ENCODE measurements around the gene AGBL4.

The AGBL4 gene

DNA sequence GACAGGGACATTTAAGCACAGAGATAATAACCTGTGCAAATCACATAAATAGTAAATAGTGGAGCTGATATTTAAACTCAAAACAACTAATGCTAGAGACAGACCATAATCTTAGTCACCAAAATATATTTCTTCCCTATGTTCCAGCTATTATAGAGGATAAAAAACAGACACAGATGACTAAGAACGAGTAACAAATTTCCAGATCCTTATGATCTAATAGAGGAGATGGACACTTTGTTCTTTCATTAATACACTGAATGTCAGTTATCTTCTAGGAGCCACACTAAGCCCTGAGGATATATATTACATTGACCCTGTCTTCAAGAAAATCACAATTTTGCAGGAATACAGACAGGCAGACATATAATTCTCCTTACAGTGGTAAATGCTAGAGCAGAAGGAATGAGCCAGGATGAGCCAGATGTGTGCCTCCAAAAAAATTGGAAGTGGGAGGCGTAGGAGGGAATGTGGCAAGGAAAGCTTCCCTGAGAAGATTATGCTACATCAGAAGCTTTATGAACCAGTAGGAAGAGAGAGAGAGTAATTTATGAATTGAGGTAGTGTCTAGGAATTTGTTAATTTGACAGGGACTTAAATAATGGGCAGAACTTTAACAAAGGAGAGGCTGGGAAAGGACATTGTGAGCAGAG lies 851.7 kb downstream of the AGBL4 start:
- no peak for DNase-seq

DNA sequence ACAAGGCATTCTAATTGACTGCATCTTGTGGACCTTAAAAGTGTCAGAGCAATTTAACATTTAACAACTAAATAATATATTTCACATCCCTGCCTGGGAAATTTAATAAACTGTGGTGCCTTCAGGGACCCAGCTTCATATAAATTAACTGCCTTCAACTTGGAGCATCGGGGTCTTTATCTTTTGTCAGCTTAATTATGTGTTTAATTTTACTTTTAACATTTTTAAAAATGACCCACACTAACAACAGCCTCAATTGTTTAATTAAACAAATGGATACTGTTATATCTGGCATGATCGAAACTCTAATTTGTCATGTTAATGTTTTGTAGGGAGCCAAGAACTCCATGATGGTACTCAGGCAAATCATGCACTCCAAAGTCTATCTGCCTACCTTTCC lies 857.7 kb downstream of the AGBL4 start:
- no peak for DNase-seq

DNA sequence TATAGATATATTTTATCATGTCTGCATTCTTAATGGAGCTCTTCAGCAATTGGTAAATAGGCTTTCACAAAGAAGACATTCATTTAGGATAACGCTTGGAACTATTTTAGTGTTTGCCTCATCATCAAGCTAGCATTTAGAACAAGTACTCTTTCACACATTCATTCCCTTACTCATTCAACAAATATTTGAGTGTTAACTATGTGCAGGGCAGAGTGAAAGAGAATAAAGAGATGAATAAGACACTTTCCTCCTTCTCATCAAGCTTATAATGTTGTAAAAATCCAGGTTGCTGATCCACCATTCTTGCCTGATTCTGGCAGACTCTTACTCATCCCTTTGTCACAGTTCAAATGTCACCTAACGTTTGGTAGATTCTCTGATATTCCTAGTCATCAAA lies 860.7 kb downstream of the AGBL4 start:
- DNase-seq = no peak

DNA sequence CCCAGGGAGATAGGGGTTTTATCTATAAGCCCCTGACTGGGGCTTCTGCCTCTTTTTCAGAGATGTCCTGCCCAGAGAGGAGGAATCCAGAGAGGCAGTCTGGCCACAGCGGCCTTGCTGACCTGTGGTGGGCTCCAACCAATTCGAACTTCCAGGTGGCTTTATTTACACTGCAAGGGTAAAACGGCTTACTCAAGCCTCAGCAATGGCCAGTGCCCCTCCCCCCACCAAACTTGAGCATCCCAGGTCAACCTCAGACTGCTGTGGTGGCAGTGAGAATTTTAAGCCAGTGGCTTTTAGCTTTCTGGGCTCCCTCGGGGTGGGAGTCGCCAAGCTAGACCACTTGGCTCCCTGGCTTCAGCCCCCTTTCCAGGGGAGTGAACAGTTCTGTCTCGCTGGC lies 863.1 kb downstream of the AGBL4 start:
- no peak for DNase-seq

DNA sequence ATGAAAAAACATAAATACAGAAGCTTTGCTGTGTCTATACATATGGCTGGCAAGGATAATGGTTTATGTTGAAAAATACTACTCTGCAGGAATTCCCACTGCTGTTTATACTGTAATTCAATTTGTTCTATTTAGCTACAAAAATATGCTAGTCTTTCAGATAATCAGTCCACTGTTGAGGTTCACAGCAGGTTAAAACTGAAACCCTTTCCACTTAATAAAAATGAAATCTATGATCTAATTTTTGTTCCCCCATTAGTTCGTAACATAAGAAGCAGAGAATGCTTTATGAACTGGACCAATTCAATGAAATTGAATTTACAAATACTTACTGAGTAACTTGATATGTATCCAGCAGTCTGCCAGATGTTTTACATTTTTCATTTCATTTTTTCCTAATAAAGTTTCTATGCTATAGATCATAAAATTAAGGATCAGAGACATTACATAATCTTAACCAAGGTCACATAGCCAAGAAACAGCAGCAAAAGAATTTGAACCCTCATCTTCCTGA lies 887.0 kb downstream of the AGBL4 start:
- DNase-seq = no peak

DNA sequence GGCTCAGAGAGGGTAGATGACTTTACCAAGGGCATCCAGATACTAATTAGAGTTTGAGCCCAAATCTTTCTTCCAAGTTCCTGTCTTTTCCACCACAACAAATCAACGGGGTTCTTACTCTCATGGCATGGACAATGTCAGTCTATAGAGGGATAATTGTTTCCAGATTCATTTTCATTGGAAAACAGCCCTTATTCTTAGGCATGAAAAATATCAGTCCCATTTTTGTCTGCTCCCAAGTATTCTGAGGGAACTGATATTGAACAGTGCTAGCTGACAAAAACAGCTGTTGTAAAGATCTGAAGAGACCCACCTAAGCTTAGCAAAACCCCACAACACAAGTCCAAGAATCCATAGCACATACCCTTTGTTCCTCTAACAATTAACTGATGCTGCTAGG lies 898.0 kb downstream of the AGBL4 start:
- no peak for DNase-seq

DNA sequence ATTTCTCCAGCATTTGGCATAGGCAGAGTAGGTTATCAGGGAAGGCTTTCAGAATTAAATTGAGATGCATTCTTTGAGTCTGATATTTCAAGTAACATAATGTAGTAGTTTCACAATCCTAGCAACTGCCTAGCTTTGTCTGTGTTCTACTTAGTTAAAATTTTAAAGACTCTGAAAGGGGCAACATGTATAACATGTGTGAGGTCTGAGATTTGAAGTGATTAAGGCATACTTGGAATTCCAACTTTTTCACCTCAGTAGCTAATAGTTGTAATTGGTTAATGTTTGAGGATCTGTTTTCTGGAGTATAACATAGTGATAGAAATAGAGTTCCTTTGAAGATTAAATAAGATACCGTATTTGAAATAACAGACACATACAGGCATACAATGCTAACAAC lies 911.8 kb downstream of the AGBL4 start:
- DNase-seq = no peak

DNA sequence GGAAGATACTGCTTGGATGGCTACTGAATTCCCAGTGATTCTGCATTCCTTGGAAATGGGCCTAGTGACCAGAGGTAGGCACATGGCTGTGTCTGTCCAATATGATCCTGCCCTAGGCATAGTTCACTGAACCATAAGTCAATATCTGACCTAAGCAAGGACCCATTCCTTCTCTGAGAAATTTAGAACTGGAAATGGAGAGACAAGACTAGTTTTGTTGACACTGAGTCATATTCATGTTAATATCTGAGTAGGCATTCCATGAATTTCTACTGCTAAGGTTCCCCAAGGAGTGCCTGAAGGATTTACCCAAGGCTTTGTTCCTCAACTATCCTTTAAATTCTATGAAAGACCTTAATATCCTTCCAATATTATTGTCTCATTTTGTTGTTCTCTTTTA lies 917.3 kb downstream of the AGBL4 start:
- DNase-seq = no peak

DNA sequence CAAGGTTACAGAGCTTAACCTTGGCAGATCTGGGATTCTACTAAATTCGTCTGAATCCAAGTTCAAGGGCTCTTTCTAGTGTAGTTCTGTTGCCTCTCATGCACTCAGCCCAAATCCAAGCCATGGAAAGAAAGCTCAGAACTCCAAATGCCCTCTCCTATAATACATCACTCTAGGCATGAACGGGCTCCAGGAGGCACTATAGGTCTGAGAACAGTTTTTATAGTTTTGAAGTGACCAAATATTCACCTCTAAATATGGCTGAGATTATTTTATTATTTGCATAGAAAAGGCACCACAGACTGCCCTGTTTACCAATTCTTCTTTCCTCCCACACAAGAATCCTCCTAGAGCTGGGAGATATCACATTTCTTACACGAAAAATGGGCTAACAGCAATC lies 919.2 kb downstream of the AGBL4 start:
- no peak for DNase-seq

DNA sequence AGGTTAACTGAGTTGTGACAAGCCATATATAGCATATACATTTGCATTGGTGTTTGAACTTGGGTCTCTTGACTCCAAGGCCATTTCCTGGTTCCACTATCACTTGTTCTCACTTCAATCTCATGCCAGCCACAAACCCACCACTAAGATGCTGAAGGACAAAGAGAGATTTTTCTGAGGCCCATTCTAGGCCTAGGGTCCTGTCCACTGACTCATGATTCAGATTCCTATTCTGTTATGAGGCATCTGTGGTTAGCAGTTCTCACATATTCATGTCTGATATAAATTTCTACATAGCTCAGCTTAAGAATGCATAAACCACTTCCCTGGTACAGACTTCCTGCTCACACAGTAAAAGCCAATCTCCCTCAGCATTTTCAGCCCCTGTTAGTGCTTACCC lies 921.0 kb downstream of the AGBL4 start:
- peak; percentile 66 for DNase-seq

DNA sequence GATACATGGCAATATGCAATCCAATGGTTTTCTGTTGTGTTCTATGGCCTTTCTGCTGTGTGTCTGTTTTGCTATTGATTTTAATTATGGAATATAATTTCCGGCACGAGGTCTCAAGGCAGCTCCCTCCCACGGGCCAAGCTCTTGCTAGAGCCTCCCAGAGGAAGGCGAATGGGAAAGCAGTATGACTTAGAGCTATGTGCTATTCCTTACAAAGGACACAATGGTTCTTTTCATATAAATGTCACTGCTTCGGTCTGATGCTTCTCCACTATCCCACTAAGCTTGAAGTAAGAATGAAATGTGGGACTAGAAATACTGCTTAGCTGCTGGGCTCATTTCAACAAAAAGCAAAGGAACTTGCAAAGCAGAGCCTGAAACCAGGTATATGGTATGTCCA lies 924.9 kb downstream of the AGBL4 start:
- DNase-seq = no peak

DNA sequence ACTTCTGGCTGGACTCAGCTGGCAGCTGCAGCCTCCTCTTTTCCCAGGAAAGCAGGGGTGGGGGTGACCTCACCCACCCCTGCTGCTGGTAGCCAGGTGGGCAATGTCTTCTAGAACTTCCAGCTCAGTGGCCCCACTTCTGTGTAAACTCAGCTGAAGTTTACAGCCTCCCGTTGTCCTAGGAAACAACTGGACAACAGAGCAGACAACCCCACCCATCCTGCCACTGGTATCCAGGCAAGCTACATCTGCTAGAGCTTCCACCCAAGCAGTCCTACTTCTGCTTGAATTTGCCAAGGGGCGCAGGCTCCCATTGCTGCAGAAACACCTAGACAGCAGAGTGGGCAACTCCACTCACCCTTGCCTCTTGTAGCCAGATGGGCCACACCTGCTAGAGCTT lies 937.4 kb downstream of the AGBL4 start:
- DNase-seq = no peak

DNA sequence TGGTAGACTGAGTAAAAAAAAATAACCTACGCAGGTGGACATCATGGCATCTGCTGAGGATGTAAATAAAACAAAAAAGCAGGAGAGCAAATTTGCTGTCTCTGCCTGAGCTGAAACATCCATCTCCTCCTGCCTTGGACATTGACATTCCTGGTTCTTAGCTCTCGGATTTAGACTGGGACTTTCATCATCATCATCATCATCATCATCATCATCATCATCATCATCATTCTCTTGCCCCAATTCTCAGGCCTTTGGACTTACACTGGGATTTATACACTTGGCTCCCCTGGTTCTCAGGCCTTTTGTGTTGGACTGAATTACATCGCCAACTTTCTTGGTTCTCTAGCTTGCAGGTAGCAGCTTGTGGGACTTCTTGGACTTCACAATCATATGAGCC lies 938.7 kb downstream of the AGBL4 start:
- no peak for DNase-seq

DNA sequence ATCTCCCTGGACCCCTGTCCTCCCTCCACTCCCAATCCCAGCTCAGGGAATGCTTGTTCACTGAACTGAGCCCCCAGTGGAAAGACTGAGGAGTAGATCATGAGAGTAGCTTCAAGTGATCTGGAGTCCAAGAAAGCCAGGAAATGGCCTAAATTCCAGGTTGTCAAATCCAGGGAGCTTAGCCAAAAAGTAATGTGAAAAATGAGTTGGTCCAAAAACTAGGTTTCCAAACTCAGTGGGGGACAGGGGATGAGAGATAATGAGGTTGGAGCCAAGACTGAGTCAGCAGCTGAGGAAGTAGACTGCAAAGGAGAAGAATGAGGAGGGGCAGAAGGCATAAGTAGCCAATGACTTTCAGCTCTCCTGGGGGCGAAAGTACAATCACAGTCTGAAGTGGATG lies 963.0 kb downstream of the AGBL4 start:
- no peak for DNase-seq

DNA sequence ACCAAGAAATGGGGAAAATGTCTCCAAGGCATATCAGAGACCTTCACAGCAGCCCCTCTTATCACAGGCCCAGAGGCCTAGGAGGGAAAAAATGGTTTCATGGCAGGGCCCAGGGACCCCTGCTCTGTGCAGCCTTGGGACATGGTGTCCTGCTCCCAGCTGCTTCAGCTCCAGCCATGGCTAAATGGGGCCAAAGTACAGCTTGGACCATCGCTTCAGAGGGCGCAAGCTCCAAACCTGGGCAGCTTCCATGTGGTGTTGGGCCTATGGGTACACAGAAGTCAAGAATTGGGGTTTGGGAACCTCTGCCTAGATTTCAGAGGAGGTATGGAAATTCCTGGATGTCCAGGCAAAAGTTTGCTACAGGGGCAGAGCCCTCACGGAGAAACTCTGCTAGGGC lies 964.7 kb downstream of the AGBL4 start:
- no peak for DNase-seq

DNA sequence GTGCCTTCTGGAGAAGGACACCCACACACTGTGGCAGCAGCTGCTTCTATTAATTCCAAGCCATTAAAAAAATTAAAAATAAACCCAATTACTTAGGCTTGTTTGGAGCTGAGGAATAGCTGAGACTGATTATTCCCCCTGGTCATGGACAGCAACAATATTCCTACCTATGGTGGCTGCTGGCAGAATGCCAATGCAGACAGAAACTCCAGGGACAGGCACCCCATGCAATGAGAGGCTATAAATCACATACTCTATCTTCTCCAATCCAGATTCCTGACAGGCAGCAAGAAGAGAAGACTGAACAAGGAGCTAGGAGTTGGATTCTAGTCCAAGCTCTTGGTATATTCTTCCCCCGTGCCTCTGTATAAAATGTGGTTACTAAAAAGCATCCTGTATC lies 971.7 kb downstream of the AGBL4 start:
- DNase-seq = no peak

DNA sequence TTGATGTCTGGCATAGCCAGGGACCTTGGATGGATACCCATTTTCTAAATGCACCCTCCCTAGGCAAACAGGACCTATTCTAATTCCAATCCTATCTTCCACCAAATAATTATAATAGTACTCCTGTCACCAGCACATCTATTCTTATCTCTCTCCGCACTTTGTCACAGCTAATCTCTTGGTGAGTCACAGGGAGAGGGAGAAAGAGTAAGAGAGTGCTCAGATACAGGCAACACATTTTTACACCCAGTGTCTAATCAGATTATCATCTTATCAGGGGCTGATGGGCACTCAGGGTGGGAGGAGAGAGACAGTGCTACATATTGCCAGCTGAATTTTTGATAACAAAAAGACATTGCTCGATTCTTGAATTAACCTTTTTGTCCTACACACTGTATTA lies 972.1 kb downstream of the AGBL4 start:
- DNase-seq = no peak

DNA sequence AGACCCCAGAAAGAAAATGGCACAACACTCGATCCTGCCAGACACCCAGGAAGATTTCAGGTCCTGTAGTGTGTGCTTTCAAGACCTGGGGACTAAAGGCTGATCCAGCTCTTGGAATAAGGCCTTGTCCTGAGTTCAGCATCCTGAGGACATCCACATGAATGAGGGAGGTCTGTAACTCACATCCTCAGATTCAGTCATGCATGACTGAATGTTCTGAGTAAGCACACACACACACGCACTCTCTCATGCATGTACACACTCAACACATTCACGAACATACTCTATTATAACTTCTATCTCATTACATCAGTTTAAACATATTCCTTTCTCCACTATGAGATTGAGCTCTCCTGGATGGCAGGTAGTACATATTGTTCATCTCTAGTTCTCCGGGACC lies 973.7 kb downstream of the AGBL4 start:
- no peak for DNase-seq

DNA sequence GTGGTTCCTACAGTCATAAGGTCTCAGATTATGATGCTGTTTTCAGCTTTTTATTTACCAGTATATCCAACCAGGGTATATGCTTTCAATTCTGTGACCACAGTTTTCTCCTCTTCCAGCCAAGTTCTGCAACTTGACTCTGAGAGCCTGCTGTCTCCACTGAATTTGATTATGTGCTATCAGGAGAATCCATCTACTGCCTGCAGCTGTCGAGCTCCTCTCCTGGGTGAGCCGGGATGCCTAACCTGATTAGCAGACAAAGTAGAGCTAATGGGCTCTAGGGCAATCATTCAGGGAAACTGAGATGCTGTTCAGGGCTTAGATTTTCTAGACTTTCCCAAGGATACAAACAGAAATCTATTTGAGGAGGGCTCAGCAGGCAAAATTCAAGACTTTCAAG lies 975.6 kb downstream of the AGBL4 start:
- DNase-seq = no peak

DNA sequence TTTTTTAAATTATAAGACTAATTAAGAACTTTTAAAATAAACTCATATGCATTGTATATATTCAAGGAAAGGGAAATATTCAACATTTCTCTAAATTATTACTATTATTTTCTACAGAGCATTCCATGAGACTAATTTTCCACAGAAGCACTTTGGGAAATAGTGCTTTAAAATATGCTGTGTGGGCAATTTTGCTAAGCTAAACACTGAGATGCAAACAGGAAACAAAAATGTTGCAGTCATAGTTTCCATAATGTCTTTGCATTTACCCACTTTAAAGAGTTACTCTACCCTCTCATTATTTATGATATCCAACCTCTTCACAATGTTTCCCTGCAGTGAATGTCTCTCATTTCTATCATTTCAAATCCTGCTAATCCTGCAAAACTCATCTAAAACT lies 977.4 kb downstream of the AGBL4 start:
- no peak for DNase-seq

DNA sequence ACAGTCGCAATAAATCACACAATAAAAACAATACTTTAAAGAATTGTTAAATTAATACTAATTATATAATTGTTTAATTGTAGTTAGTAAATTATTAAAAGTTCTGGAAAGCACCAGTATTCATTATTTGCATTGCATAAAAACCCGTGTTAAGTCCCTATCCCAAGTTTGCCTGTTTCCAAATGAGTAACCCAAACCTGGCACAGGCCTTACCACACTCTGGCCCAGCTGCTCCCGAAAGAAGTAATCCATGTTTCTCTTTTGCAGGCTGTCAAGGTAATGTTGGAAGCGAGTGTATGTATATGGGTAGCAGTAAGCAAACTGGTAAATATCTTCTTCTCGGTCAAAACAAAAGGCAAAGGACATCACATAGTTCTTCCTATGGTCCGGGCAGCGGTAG lies 978.4 kb downstream of the AGBL4 start:
- DNase-seq = no peak

DNA sequence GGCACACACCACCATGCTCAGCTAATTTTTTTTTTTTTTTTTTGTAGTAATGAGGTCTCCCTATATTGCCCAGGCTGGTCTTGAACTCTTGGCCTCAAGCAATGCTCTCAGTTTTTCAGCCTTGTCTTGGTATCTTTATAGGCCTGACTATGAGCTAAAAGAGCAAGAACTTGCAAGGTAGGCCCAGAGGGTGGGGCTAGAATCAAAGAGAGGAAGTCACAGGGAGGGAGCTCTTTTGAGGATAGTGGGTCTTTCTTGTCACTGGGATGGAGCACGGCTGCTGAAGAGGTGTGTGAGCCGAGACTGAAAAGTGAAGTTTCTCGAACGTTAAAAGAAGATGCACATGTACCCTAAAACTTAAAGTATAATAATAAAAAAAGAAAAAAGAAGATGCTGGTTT lies 987.1 kb downstream of the AGBL4 start:
- no peak for DNase-seq

DNA sequence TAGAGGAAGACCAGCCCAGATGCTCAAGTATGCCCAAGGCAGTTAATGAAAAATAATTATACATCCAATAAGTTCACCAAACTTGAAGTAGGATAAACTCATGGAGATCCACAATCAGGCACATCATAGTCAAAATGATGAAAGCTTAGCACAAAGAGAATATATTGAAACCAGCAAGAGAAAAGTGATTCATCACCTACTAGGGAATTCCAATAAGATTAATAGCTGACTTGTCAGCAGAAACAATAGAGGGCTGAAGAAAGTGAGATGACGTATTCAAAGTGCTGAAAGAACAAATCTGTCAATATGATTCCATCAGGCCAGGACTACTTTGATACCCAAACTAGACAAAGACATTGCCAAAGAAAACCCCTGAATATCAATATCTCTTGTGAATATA lies 995.4 kb downstream of the AGBL4 start:
- DNase-seq = no peak

DNA sequence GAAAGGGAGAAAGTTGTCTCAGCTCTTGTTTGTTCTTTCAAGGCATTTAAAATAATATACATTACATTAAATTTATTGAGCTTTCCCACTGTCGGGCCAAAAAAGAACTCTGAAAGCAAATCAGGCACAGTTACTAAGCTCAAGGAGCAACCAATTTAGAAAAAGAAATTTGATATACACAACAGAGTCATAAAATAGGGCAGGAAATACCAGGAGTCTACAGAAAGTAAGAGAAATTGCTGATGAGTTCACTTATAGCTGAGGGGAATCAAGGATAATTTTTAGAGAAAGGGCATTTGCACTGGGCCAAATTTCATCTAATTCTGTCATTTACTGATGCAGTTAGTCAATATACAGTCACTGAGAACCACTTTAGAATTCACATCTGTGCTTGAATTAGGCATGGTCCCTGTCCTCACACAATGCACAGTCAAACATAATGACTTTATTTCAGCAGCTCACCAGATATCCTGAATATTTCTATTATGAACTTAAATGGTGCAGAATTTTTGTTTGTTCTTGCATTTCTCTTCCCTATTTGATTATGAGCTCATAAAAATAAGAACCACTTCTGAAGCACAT lies 997.4 kb downstream of the AGBL4 start:
- DNase-seq = no peak

Data from MV-4-11 (cell line).